H54 (cell line): ENCODE measurements around the gene CALCA.

Experiments used
- DNase-seq: peaks from one replicate; pipeline ENCODE4 v3.0.0; 2011; ENCODE audit warnings: low spot score, mixed read lengths; ENCODE audit not compliant: insufficient read length
- FAIRE-seq: peaks from 3 replicates; lab custom pipeline; 2011; peaks lifted over from hg19 to GRCh38; lab: Jason Lieb, UNC
- POLR2A ChIP-seq: IDR thresholded peaks from 2 replicates; pipeline ENCODE4 v1.6.1; 2011; ENCODE audit warnings: low read depth, mild to moderate bottlenecking, low read length

Gene CALCA

DNA sequence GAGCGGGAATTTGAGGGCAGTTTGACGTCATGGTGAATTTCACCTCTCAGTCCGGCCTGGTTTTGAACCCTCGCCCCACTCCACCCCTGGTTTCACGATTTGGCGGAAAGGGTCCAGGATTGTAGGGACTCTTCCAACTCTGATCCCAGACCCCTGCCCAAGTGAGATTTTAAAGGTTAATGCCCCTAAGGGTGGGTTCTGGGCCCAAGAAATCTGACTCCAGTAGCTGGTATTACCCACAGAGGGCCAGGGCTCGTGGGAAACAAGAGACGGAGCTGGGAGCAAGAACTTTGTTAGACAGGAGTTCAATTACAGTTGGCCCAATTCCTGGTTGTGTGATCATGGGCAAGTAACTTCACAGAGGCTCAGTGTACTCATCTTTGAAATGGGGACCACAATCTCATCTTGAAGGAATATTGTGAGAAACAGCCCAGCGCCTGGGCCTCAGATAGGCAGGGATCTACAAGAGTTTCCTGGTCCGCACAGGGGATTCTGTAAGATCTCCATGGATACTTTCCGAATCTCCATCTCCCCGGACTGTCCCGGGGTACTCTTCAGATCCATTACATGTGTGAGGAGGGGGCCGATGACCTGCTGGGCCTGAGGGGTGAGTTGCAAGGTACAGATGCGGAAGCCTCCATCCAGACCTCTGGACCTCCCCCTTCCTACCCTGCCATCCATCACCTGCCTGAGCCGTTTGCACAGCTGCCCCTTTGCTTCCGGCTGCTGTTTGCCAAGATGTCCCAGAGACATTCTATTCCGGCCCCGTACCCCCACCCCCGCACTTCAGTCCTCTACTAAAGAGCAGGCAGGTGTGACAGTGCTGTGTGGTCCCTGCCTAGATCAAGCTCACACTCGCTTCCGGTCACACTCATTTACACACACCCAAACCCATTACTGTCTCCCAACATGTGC, 687 bp upstream of the CALCA start:
- FAIRE-seq (no peak), DNase-seq (no peak)

GRCh38 chr11:14969901-14970323, 2.2 kb downstream of the CALCA start:
- DNase-seq (no peak), FAIRE-seq (no peak)
- TF ChIP-seq POLR2A: no peak

More for the DNA sequence above, 687 bp upstream of the CALCA start:
- no peak for TF ChIP-seq POLR2A

DNA sequence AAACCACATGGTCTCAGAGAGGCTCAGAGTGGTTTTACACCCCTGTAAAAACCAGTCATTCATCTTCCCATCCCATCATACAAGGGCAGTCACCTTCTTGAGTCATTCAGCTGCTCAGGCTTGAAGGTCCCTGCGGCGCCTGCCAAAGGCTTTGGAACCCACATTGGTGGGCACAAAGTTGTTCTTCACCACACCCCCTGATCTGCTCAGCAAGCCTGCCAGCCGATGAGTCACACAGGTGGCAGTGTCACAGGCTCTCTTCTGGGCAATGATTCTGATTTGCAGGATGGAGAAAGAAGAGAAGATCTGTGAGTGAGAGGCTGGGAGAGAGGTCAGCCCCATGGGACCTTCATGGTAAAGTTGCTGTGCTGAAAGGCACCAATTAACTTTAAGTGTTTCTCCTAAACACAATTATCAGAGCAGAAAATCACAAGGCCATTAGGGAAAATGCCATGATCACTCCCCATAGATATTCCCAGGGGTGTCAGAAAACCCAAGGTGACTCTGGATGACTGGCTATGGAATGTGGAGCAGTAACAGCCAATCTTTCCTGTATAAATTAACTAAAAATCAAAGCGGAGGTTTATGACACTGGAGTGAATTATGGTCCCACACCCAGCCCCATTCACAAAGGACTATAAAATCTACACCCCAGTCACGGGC, 4.4 kb downstream of the CALCA start:
- TF ChIP-seq POLR2A: no peak
- DNase-seq (no peak), FAIRE-seq (no peak)

DNA sequence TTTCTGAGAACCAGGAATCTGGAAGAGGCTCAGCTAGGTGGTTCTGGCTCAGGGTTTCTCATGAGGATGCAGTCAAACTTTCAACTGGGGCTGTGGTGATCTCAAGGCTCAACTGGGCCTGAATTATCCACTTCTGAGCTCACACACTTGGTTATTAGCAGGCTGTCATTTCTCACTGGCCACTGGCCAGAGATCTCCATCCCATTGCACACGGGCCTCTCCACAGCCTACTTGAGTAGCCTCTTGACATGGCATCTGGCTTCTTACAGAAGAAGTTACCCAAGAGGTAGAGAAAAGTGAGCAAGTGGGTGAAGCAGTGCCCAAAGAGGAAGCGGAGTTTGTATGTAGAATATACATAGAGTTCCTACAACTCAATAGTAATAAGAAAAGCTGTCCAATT, 16.0 kb downstream of the CALCA start:
- no peak for TF ChIP-seq POLR2A
- DNase-seq: no peak
- FAIRE-seq: no peak

DNA sequence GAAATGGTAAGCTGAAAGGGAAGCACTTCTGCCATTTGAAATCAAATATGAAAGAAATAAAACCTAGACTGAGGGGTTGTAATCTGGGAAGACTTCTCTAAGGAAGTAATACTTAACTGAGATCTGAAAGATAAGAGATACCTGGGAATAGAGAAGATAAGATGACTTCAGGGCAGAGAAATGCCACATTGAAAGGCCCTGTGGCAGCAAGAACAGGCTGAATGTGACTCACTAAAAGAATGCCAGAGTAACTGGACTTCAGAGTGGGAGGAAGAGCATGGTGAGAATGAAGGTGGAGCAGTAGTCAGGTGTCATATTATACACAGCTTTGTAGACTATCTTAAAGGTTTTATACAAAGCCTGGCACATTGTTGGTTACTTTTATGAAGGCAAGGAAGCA, 17.6 kb downstream of the CALCA start:
- FAIRE-seq (no peak), DNase-seq (no peak)
- TF ChIP-seq POLR2A: no peak

- no peak for FAIRE-seq
- DNase-seq: no peak
- no peak for TF ChIP-seq POLR2A
Measured at GRCh38 chr11:14953904-14954303, 18.2 kb downstream of the CALCA start.

GRCh38 chr11:14949437-14950147, 22.6 kb downstream of the CALCA start:
- FAIRE-seq (no peak), DNase-seq (no peak)
- no peak for TF ChIP-seq POLR2A

GRCh38 chr11:14942745-14943144, 29.4 kb downstream of the CALCA start:
- TF ChIP-seq POLR2A: no peak
- no peak for DNase-seq
- FAIRE-seq: no peak

DNA sequence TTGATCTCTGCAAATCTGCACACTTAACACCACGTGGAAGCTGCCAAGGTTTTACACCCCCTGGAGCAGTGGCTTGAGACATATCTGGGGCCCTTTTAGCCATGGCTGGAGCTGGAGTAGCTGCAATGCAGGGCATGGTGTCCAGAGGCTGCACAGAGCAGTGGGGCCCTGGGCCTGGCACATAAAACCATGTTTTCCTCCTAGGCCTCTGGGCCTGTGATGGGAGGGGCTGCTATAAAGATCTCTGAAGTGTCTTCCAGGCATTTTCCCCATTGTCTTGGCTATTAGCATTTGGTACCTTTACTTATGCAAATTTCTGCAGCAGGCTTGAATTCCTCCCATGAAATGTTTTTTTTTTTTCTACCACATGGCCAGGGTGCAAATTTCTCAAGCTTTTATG, 33.2 kb downstream of the CALCA start:
- FAIRE-seq (no peak), DNase-seq (no peak)
- no peak for TF ChIP-seq POLR2A

DNA sequence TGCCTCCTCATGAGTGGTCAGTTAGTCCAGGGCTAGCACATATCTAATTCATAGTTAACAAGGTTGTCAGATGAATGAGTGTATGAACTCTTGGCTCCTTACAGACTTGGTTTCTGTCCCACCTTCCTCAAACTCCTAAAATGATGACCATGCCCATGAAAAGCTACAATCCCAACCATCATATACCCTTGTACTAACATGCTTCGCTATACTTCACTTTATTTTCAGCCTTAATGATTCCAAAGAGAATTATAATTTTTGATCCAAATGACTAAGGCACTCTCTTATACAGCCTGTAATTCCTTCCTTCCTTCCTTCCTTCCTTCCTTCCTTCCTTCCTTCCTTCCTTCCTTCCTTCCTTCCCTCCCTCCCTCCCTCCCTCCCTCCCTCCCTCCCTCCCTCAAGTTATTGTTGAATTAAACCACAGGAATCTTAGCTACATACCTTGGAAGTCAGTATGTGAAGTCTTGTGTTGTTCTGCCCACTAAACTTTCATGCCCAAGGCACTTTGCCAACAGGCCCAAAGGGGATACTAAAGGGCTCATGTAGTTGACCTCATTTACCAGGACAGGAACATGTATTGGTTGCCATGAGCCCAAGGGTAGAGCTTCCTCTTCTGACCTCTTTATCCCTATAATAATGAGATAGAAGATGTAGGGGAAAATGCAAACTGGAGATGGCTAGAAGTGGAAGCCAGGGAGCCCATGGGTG, 37.4 kb downstream of the CALCA start:
- no peak for FAIRE-seq
- no peak for DNase-seq
- TF ChIP-seq POLR2A: no peak

DNA sequence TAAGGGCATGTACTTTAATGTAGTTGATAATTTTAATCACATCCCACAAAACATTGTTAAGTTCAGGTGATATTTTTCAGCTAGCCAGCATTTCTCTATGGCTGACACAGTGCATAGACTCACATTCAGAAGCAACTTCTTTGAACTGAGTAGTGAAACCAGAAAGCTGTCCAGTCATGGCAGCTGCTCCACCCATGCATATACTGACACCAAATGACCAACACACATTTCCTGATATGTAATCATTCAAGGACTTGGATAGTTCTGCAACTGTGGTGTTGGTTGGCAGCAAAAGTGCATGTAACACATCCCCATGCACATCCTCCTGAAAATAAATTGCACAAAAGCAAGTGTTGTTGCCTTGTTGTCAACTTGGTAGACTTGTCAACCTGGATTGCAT, 39.7 kb downstream of the CALCA start:
- no peak for TF ChIP-seq POLR2A
- FAIRE-seq (no peak), DNase-seq (no peak)

GRCh38 chr11:14930369-14930768, 41.8 kb downstream of the CALCA start:
- no peak for FAIRE-seq
- no peak for DNase-seq
- no peak for TF ChIP-seq POLR2A

DNA sequence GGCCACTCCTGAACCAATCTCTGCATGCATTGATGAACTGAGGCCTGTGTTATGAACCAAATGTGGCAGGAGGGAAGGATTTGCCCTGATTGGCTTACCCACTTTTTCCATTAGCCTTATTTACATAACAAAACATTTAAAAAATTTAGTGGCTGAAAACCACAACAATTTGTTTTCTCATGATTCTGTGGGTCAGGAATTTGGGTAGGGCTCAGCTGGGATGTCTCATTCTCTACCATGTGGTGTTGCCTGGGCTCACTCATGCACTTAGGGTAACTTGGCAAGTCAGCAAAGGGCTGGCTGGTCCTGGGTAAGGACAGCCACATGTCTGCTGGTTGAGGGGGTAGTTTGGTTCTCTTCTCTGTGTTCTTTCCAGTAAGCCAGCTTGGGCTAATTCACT, 45.0 kb downstream of the CALCA start:
- DNase-seq (no peak), FAIRE-seq (no peak)
- TF ChIP-seq POLR2A: no peak

DNA sequence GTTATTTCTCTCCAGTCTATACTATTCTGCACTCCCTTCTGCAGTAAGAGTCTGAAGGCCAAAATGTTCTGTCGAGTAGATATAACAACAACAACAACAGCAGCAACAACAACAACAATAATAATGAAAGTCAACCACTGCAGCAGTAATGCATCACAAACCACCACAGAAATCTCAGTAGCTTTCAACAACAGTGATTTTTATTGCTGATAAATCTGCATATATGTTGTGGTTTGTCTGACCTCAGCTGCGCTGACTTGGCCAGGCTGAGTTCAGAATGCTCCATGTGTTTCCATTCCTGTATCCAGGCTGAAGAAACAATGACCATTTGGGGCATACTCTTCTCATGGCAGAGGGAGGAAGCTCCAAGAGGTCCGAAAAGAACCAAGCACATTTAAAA, 47.8 kb downstream of the CALCA start:
- DNase-seq: no peak
- no peak for TF ChIP-seq POLR2A
- FAIRE-seq: no peak
